Neural progenitor cell (in vitro differentiated cells): Measurements from ENCODE around the gene MSH3.

ENCODE experiments used
- CTCF ChIP-seq: fragments of 200-600 bp; sonication (generic); IDR thresholded peaks from 2 replicates; pipeline ENCODE4 v1.5.1; 2017; ENCODE audit warnings: antibody characterized with exemption, mild to moderate bottlenecking
- EZH2 ChIP-seq: fragments of 200-600 bp; sonication (generic); IDR thresholded peaks from 2 replicates; pipeline ENCODE4 v1.6.1; 2017; ENCODE audit warnings: antibody characterized with exemption, mild to moderate bottlenecking, moderate library complexity

DNA sequence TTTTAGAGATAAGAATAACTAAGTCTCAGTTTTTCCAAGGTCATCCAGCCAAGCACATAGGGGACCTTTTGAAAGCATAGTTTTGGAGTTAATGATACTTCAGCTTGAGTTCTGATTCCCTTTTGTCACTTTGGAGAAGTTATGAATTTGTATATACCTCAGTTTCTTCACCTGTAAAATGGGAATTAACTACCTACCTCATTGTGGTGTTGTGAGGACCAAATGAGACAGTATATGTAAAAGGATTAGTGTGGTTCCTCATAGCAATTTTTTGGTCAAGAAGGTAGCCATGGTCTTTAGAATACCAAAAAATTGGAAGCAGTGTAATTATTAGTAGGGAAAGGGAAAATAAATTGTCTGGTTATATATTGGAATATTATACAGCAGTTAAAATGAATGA lies 98.0 kb downstream of the MSH3 start:
- TF ChIP-seq CTCF (no peak), EZH2 (no peak)
